Mesendoderm (in vitro differentiated cells): ENCODE results near the gene ZNF654.
A peak's percentile ranks its signal among the peaks of the same experiment; 100 is the strongest.

Experiments used
- DNase-seq: peaks from one replicate; pipeline ENCODE4 v3.0.0; 2013
- H2AK5ac ChIP-seq: 2 replicates; pipeline ENCODE4 v1.6.1; 2013; ENCODE audit warnings: low read length, inconsistent platforms
- H2BK120ac ChIP-seq: 2 replicates; pipeline ENCODE4 v1.6.1; 2013; ENCODE audit warnings: low read depth, mild to moderate bottlenecking, low read length, moderate library complexity, mixed read lengths
- H2BK15ac ChIP-seq: replicated peaks from 2 replicates; pipeline ENCODE4 v1.6.1; 2013; ENCODE audit warnings: low read depth, mild to moderate bottlenecking, moderate library complexity
- H2BK5ac ChIP-seq: 2 replicates; pipeline ENCODE4 v1.6.1; 2013; ENCODE audit warnings: low read length, inconsistent platforms
- H3K18ac ChIP-seq: 2 replicates; pipeline ENCODE4 v1.6.1; 2013; ENCODE audit warnings: mild to moderate bottlenecking, low read length, mixed read lengths
- H3K23ac ChIP-seq: one replicate; pipeline ENCODE4 v1.6.1; 2013; ENCODE audit warnings: low read length
- H3K27ac ChIP-seq: 2 replicates; pipeline ENCODE4 v1.5.1; 2013; ENCODE audit warnings: low read depth, mild to moderate bottlenecking, inconsistent platforms, low read length, moderate library complexity
- H3K27me3 ChIP-seq: 2 replicates; pipeline ENCODE4 v1.6.1; 2013; ENCODE audit warnings: low read length, control low read depth, mild to moderate bottlenecking, inconsistent platforms; ENCODE audit not compliant: insufficient read depth, poor library complexity
- H3K36me3 ChIP-seq: 2 replicates; pipeline ENCODE4 v1.6.1; 2013; ENCODE audit warnings: low read length, inconsistent platforms; ENCODE audit not compliant: control insufficient read depth, insufficient read depth
- H3K4ac ChIP-seq: one replicate; pipeline ENCODE4 v1.6.1; 2013; ENCODE audit warnings: low read depth, mild to moderate bottlenecking, low read length, moderate library complexity
- H3K4me1 ChIP-seq: 2 replicates; pipeline ENCODE4 v1.6.1; 2013; ENCODE audit warnings: low read depth, low read length, inconsistent platforms; ENCODE audit not compliant: control insufficient read depth
- H3K4me2 ChIP-seq: 2 replicates; pipeline ENCODE4 v1.6.1; 2013; ENCODE audit warnings: low read length
- H3K4me3 ChIP-seq: 2 replicates; pipeline ENCODE4 v1.5.1; 2013; ENCODE audit warnings: mild to moderate bottlenecking, low read length
- H3K56ac ChIP-seq: one replicate; pipeline ENCODE4 v1.6.1; 2013; ENCODE audit warnings: low read length
- H3K79me1 ChIP-seq: 2 replicates; pipeline ENCODE4 v1.6.1; 2013; ENCODE audit warnings: low read length, inconsistent platforms
- H3K79me2 ChIP-seq: 2 replicates; pipeline ENCODE4 v1.6.1; 2013; ENCODE audit warnings: mild to moderate bottlenecking, low read length; ENCODE audit not compliant: control insufficient read depth, insufficient read depth
- H3K9ac ChIP-seq: 2 replicates; pipeline ENCODE4 v1.6.1; 2013; ENCODE audit warnings: low read length, inconsistent platforms
- H4K5ac ChIP-seq: one replicate; pipeline ENCODE4 v1.6.1; 2013; ENCODE audit warnings: low read length
- H4K8ac ChIP-seq: one replicate; pipeline ENCODE4 v1.6.1; 2013; ENCODE audit warnings: low read depth, mild to moderate bottlenecking, control low read depth, low read length, moderate library complexity
- WGBS: extraction: QIAGEN DNeasy Blood & Tissue Kit; methylation state at CpG from one replicate; pipeline ENCODE4 v1.1.7; 2013; ENCODE audit warnings: low lambda C conversion rate, missing lambda C conversion rate; ENCODE audit not compliant: insufficient coverage; ENCODE audit errors: extremely low coverage; 5-methylcytosine and 5-hydroxymethylcytosine counted together

ZNF654 gene

DNA sequence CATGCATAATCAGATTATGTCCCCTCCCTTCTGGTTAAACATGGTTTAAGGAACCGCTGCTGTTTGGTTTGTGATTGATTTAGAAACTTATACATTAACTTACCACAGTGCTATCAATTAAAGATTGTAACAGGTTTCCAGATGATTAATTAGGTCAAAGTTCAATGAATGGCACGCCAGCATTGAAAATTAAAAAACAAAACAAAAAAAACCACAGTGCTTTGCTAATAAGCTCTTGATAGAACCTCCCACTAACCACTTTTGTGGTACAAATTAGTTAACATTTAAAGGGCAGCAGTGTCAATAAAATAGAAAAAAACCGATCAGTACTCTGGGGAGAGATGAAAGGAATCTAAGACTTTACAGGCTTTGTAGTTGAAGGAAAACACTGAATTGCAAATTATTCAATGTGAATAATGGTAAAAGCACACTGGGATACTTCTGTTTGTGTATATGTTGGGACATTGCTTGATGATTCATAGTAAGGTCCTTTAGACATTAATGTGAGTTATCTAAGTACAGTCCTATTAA lies 83.1 kb downstream of the ZNF654 start:
- no peak overlapping the region for H2BK120ac ChIP-seq
- DNase-seq = no peak
- no peaks in the 10 kb centered on the region for H3K4me1 ChIP-seq
- no peak overlapping the region for H3K4me2 ChIP-seq
- no peak overlapping the region for H3K18ac ChIP-seq
- H4K8ac ChIP-seq = no peak overlapping the region
- no peak overlapping the region for H4K5ac ChIP-seq
- H3K36me3 ChIP-seq = no peaks in the 10 kb centered on the region
- H3K27ac ChIP-seq = no peak overlapping the region
- H2BK5ac ChIP-seq = no peak overlapping the region
- no peak overlapping the region for H2BK15ac ChIP-seq
- H3K9ac ChIP-seq = no peak overlapping the region
- H3K4ac ChIP-seq = no peak overlapping the region
- WGBS = no CpG with 5 or more reads among the region's 3 CpGs
- peaks cover 3% of the 10 kb centered on the region for H3K79me1 ChIP-seq
- H3K79me2 ChIP-seq = no peaks in the 10 kb centered on the region
- H3K4me3 ChIP-seq = no peak overlapping the region
- H3K23ac ChIP-seq = no peak overlapping the region
- no peak overlapping the region for H3K56ac ChIP-seq
- no peak overlapping the region for H2AK5ac ChIP-seq
- no peaks in the 10 kb centered on the region for H3K27me3 ChIP-seq

DNA sequence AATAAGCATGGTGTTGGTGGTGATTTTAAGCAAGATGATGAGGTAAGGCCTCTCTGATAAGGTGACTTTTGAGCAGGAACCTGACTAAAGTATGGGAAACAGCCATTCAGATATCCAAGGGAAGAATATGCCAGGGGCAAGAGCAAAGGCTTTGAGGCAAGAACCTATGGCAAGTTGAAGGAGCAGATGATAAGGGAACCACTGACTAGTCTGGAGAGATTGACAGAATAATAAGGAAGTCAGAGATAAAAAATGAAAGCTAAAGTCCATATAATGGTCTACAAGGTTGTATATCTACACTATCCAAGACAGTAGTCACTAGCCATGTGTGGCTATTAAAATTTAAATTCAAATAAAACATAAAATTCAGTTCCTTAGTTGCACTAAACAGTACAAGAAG lies 88.2 kb downstream of the ZNF654 start:
- peaks cover 20% of the 10 kb centered on the region for H3K79me2 ChIP-seq
- peaks cover 9% of the 10 kb centered on the region for H3K79me1 ChIP-seq
- H3K23ac ChIP-seq = no peak overlapping the region
- no peak overlapping the region for H3K27ac ChIP-seq
- DNase-seq = no peak
- H3K36me3 ChIP-seq = no peaks in the 10 kb centered on the region
- no peak overlapping the region for H3K4me3 ChIP-seq
- H3K27me3 ChIP-seq = no peaks in the 10 kb centered on the region
- no peak overlapping the region for H3K9ac ChIP-seq
- H3K4me2 ChIP-seq = no peak overlapping the region
- H3K56ac ChIP-seq = no peak overlapping the region
- no peak overlapping the region for H4K8ac ChIP-seq
- no peak overlapping the region for H2BK15ac ChIP-seq
- no peak overlapping the region for H2BK120ac ChIP-seq
- no peaks in the 10 kb centered on the region for H3K4me1 ChIP-seq
- H2AK5ac ChIP-seq = no peak overlapping the region
- no peak overlapping the region for H2BK5ac ChIP-seq
- H3K18ac ChIP-seq = no peak overlapping the region
- no peak overlapping the region for H3K4ac ChIP-seq
- H4K5ac ChIP-seq = no peak overlapping the region

DNA sequence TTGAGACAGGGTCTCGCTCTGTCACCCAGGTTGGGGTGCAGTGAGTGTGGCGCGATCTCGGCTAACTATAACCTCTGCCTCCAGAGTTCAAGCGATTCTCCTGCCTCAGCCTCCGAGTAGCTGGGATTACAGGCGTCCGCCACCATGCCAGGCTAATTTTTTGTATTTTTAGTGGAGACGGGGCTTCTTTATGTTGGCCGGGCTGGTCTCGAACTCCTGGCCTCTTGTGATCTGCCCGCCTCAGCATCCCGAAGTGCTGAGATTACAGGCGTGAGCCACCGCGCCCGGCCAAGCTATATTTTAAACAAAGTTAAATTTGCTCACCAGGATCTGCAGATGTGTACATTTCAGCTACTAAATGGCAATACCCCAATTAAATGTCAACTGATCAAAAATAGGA lies 89.6 kb downstream of the ZNF654 start:
- Histone ChIP-seq H3K36me3 (no peaks in the 10 kb centered on the region), H3K4me3 (peak overlapping the region; percentile 53), H2BK5ac (no peak overlapping the region), H3K4ac (no peak overlapping the region), H3K9ac (peak overlapping the region; percentile 84), H4K8ac (no peak overlapping the region), H3K27ac (no peak overlapping the region), H4K5ac (no peak overlapping the region), H3K23ac (no peak overlapping the region), H3K56ac (peak overlapping the region; percentile 98), H2AK5ac (no peak overlapping the region), H3K79me1 (peaks cover 9% of the 10 kb centered on the region), H2BK15ac (no peak overlapping the region), H3K18ac (no peak overlapping the region), H3K79me2 (peaks cover 23% of the 10 kb centered on the region), H2BK120ac (no peak overlapping the region), H3K4me2 (peak overlapping the region; percentile 84), H3K4me1 (no peaks in the 10 kb centered on the region), H3K27me3 (no peaks in the 10 kb centered on the region)
- no CpG with 5 or more reads among the region's 17 CpGs for WGBS
- DNase-seq = no peak

DNA sequence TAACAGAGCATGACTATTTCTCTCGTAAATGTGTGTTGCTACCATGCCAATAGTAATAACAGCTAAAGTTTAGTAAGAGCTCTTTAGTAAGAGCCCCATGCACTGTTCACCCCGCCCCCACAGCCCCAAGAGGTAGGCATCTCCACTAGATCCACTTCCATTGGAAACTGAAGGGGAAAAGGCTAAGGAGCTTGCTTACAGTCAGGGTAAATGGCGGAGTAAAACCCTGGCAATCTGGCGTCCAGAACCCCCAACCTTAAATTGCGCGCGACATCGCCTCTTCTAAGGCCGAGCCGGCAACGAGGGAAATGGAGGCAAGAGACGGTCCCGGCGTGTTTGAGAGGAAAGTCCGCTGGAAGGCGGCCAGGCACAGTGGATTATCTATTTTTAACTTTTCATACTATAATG lies 90.0 kb downstream of the ZNF654 start:
- H2BK120ac ChIP-seq = no peak overlapping the region
- H3K27ac ChIP-seq = peak overlapping the region; percentile 93
- no peak overlapping the region for H2AK5ac ChIP-seq
- H2BK15ac ChIP-seq = no peak overlapping the region
- no peaks in the 10 kb centered on the region for H3K27me3 ChIP-seq
- H3K9ac ChIP-seq = peak overlapping the region; percentile 84
- no CpG with 5 or more reads among the region's 16 CpGs for WGBS
- H3K4me2 ChIP-seq = peak overlapping the region; percentile 84
- no peaks in the 10 kb centered on the region for H3K4me1 ChIP-seq
- peak overlapping the region; percentile 77 for H2BK5ac ChIP-seq
- H3K56ac ChIP-seq = peak overlapping the region; percentile 98
- peaks cover 9% of the 10 kb centered on the region for H3K79me1 ChIP-seq
- no peak overlapping the region for H4K5ac ChIP-seq
- peak overlapping the region; percentile 78 for H4K8ac ChIP-seq
- H3K4me3 ChIP-seq = peak overlapping the region; percentile 53
- peak overlapping the region; percentile 74 for H3K23ac ChIP-seq
- peak; percentile 54 for DNase-seq
- peak overlapping the region; percentile 83 for H3K4ac ChIP-seq
- peaks cover 23% of the 10 kb centered on the region for H3K79me2 ChIP-seq
- peak overlapping the region; percentile 18 for H3K18ac ChIP-seq
- no peaks in the 10 kb centered on the region for H3K36me3 ChIP-seq

GRCh38 chr3:88149509-88150362 lies 90.7 kb downstream of the ZNF654 start, which contains the start of gene C3orf38:
Gene C3orf38, plus strand, starts transcription at chr3:88149959. Its CDS starts 94 bp downstream, at chr3:88150053.
- peak within 1 kb of the TSS; percentile 85 for H2BK5ac ChIP-seq
- peak within 1 kb of the TSS; percentile 93 for H3K27ac ChIP-seq
- peak within 1 kb of the TSS; percentile 53 for H3K4me3 ChIP-seq
- H3K79me2 ChIP-seq = peaks cover 26% of the 10 kb centered on the region
- WGBS = no CpG with 5 or more reads among the region's 57 CpGs
- peak; percentile 98 for DNase-seq
- H3K18ac ChIP-seq = peak within 1 kb of the TSS; percentile 18
- peak within 1 kb of the TSS; percentile 84 for H3K9ac ChIP-seq
- no peak within 1 kb of the TSS for H4K5ac ChIP-seq
- no peak within 1 kb of the TSS for H2BK120ac ChIP-seq
- H3K27me3 ChIP-seq = no peaks in the 10 kb centered on the region
- H3K56ac ChIP-seq = peak within 1 kb of the TSS; percentile 98
- no peaks in the 10 kb centered on the region for H3K4me1 ChIP-seq
- peak within 1 kb of the TSS; percentile 84 for H3K4me2 ChIP-seq
- H3K36me3 ChIP-seq = peaks cover 2% of the 10 kb centered on the region
- H2AK5ac ChIP-seq = no peak within 1 kb of the TSS
- H3K23ac ChIP-seq = peak within 1 kb of the TSS; percentile 74
- no peak within 1 kb of the TSS for H2BK15ac ChIP-seq
- H3K79me1 ChIP-seq = peaks cover 9% of the 10 kb centered on the region
- peak within 1 kb of the TSS; percentile 78 for H4K8ac ChIP-seq
- H3K4ac ChIP-seq = peak within 1 kb of the TSS; percentile 83
